ENCODE measurements around the gene MAPK7. TPM values are rescaled to one million over a fixed set of nuclear protein-coding genes. Genes with fewer than 3 reads are reported as not detected.
A peak's percentile ranks its signal among the peaks of the same experiment; 100 is the strongest.

The MAPK7 gene
- total and polyA plus RNA-seq, 2 of the 4 experiments (the other 2 are of a cell fraction), result 9.7 to 25.4 TPM

- dilution Hi-C loops (cut with HindIII; ENCODE audit: low sequenced_read_pairs, unreplicated experiment) (no loop called here), in situ Hi-C loops (cut with MboI; ENCODE audit: low sequenced_read_pairs) (no loop called here), intact Hi-C loops (cut with micrococcal nuclease) (no loop called here)
- no peaks in the 10 kb centered on the region for H3K79me1 ChIP-seq (ENCODE audit: low read depth in 1 of 2, low read length in 2 of 2)
- ATAC-seq (ENCODE audit: low read depth), result peak; percentile 78
- no peak within 1 kb of the TSS; the same call in 2 of the 3 replicates for H2BK15ac ChIP-seq (ENCODE audit: low read depth, low read length)
- H2BK5ac ChIP-seq (ENCODE audit: low read depth, low read length, poor library complexity, severe bottlenecking), result no peak within 1 kb of the TSS
- peak within 1 kb of the TSS in 1 of 2 experiments; percentile 76; a peak in 2 of 4 replicates for H4K8ac ChIP-seq (ENCODE audit: low read depth in 2 of 2, low read length in 2 of 2)
- no peak within 1 kb of the TSS for H2BK20ac ChIP-seq (ENCODE audit: low read depth, low read length)
- H2BK120ac ChIP-seq (ENCODE audit: low read depth, low read length), result peak within 1 kb of the TSS; percentile 33; the same call in 1 of the 2 replicates
- WGBS, 2 experiments (ENCODE audit: extremely low coverage in 2 of 2, insufficient read length in 1 of 2), result 14% methylated on average over 11 of the region's 23 CpGs; no CpG with 5 or more reads in 1 of the 2 experiments
- H2AK9ac ChIP-seq (replicated peaks; ENCODE audit: low read depth, low read length, poor library complexity), result peak within 1 kb of the TSS; percentile 93
- peak; percentile 56 for DNase-seq
- ChIA-PET CTCF (interaction anchor here (2.5 kb wide), 1 partner anchor 48 kb away, joined by 12 read pairs; the partner anchor contains the start of gene B9D1), POLR2A (ENCODE audit: unreplicated experiment) (interaction anchor here (0.6 kb wide), 2 partner anchors 26 to 27 kb away, joined by 4 read pairs; no protein-coding TSS in a partner anchor)
- peaks cover 11% of the 10 kb centered on the region; the same call in 1 of the 2 replicates for H3K4me1 ChIP-seq (ENCODE audit: control insufficient read depth, insufficient read depth, low read length)
- TF ChIP-seq MAFK (IDR thresholded peaks at IDR 0.05; ENCODE audit: low read depth, low read length) (no peak), BHLHE40 (IDR thresholded peaks at IDR 0.05; ENCODE audit: low read depth, low read length) (no peak), CTCF (conservative IDR thresholded peaks at IDR 0.05; ENCODE audit: low read depth, low read length) (0 out of 2 replicates have a peak, but pooled peaks have one; percentile 25)
- H2AFZ ChIP-seq (replicated peaks; ENCODE audit: low read length, poor library complexity), result peak within 1 kb of the TSS; percentile 88
- BruUV-seq (replicated peaks), result no TSS peak
- H3K4me2 ChIP-seq (ENCODE audit: low read depth, low read length), result peak within 1 kb of the TSS; percentile 71
- 0 out of 2 replicates have a peak within 1 kb of the TSS, but pooled peaks have one; percentile 32 for H4K5ac ChIP-seq (ENCODE audit: low read depth, low read length)
- peak within 1 kb of the TSS; percentile 1; the same call in 1 of the 2 replicates for H3K14ac ChIP-seq (replicated peaks; ENCODE audit: low read depth, low read length)
- H3K18ac ChIP-seq (ENCODE audit: low read depth, low read length), result peak within 1 kb of the TSS; percentile 11; the same call in 1 of the 2 replicates
- H3K4me3 ChIP-seq (ENCODE audit: insufficient read depth, low read depth, low read length), result no peak within 1 kb of the TSS
- no peak within 1 kb of the TSS for H3K23ac ChIP-seq (ENCODE audit: low read depth, low read length)
- peak within 1 kb of the TSS; percentile 49 for H4K91ac ChIP-seq (ENCODE audit: insufficient read depth, low read depth, low read length)
- peak within 1 kb of the TSS; percentile 37 for H2AK5ac ChIP-seq (ENCODE audit: low read depth, low read length)
- peak within 1 kb of the TSS; percentile 55; the same call in 1 of the 2 replicates for H3K4ac ChIP-seq (ENCODE audit: low read depth, low read length)
- H3K9ac ChIP-seq (ENCODE audit: low read depth, low read length), result no peak within 1 kb of the TSS
- H3K9me3 ChIP-seq (ENCODE audit: control insufficient read depth, insufficient read depth, low read length), result no peaks in the 10 kb centered on the region
- no peaks in the 10 kb centered on the region for H3K36me3 ChIP-seq (ENCODE audit: control insufficient read depth, insufficient read depth, low read length)
- H3K56ac ChIP-seq (ENCODE audit: extremely low read depth, insufficient read depth, low read length), result no peak within 1 kb of the TSS
- H4K20me1 ChIP-seq (ENCODE audit: insufficient read depth, low read length), result no peaks in the 10 kb centered on the region
- H3K27me3 ChIP-seq (ENCODE audit: control insufficient read depth, insufficient read depth, low read length), result no peaks in the 10 kb centered on the region
- no peak within 1 kb of the TSS for H3K27ac ChIP-seq (ENCODE audit: insufficient read depth, low read length)
- peaks cover 8% of the 10 kb centered on the region for H3K9me1 ChIP-seq (ENCODE audit: insufficient read depth, low read length)
Measured at GRCh38 chr17:19410875-19411620, 32.8 kb downstream of the MAPK7 start, which contains the start of gene RNF112. TSS of gene RNF112 (plus strand) at chr17:19411232. CDS start at chr17:19411409, 177 bp downstream.

All from IMR-90 (cell line).